H9 (cell line): ENCODE measurements around the gene DYRK2. TPM values are rescaled to one million over a fixed set of nuclear protein-coding genes. Genes with fewer than 3 reads are reported as not detected.
"Not testable (repeated sequence)": the region's sequence is repeated elsewhere in the genome, so short reads cannot be mapped to it uniquely, and the experiment has no call there.

ENCODE experiments used
- DNase-seq: peaks from one replicate; pipeline ENCODE4 v3.0.0-alpha.2; 2017
- H2AFZ ChIP-seq: one replicate; pipeline ENCODE4 v1.6.1; 2013; ENCODE audit warnings: mild to moderate bottlenecking, low read length, control low read depth, moderate library complexity
- H2AK5ac ChIP-seq: 2 replicates; pipeline ENCODE4 v1.6.1; 2013; ENCODE audit warnings: low read length, control low read depth, mixed read lengths; ENCODE audit not compliant: insufficient read length
- H2BK120ac ChIP-seq: one replicate; pipeline ENCODE4 v1.6.1; 2013; ENCODE audit warnings: low read depth, mild to moderate bottlenecking, low read length, control low read depth, inconsistent platforms; ENCODE audit not compliant: poor library complexity, severe bottlenecking
- H2BK12ac ChIP-seq: 2 replicates; pipeline ENCODE4 v1.6.1; 2013; ENCODE audit warnings: low read length, control low read depth, mixed read lengths, low read depth; ENCODE audit not compliant: insufficient read length
- H2BK15ac ChIP-seq: 2 replicates; pipeline ENCODE4 v1.6.1; 2013; ENCODE audit warnings: low read depth, low read length, control low read depth
- H2BK20ac ChIP-seq: one replicate; pipeline ENCODE4 v1.6.1; 2013; ENCODE audit warnings: low read depth, mild to moderate bottlenecking, low read length, control low read depth, inconsistent platforms; ENCODE audit not compliant: poor library complexity, severe bottlenecking
- H2BK5ac ChIP-seq: 2 replicates; pipeline ENCODE4 v1.6.1; 2013; ENCODE audit warnings: low read length, control low read depth, mixed read lengths; ENCODE audit not compliant: insufficient read length
- H3K14ac ChIP-seq: 2 replicates; pipeline ENCODE4 v1.6.1; 2013; ENCODE audit warnings: low read length, control low read depth; ENCODE audit not compliant: insufficient read depth
- H3K18ac ChIP-seq: 2 replicates; pipeline ENCODE4 v1.6.1; 2013; ENCODE audit warnings: low read depth, mild to moderate bottlenecking, mixed read lengths, low read length, control low read depth; ENCODE audit not compliant: insufficient read length
- H3K23ac ChIP-seq: 2 replicates; pipeline ENCODE4 v1.6.1; 2013; ENCODE audit warnings: low read length, control low read depth, mixed read lengths, low read depth; ENCODE audit not compliant: insufficient read length
- H3K23me2 ChIP-seq: 2 replicates; pipeline ENCODE4 v1.6.1; 2013; ENCODE audit warnings: low read depth, mild to moderate bottlenecking, mixed read lengths, low read length, control low read depth; ENCODE audit not compliant: insufficient read length, poor library complexity, severe bottlenecking
- H3K27ac ChIP-seq: 2 replicates; pipeline ENCODE4 v1.5.1; 2013; ENCODE audit warnings: low read length, control low read depth, mixed read lengths, low read depth; ENCODE audit not compliant: insufficient read length
- H3K27me3 ChIP-seq: 2 replicates; pipeline ENCODE4 v1.6.1; 2013; ENCODE audit warnings: low read length, control low read depth, inconsistent platforms; ENCODE audit not compliant: insufficient read depth
- H3K4ac ChIP-seq: 2 replicates; pipeline ENCODE4 v1.6.1; 2013; ENCODE audit warnings: low read depth, mild to moderate bottlenecking, control low read depth, inconsistent platforms, low read length, moderate library complexity
- H3K4me1 ChIP-seq: 2 replicates; pipeline ENCODE4 v1.6.1; 2013; ENCODE audit warnings: low read length, control low read depth, inconsistent platforms; ENCODE audit not compliant: insufficient read depth
- H3K4me2 ChIP-seq: 2 replicates; pipeline ENCODE4 v1.6.1; 2013; ENCODE audit warnings: low read length, control low read depth, mixed read lengths; ENCODE audit not compliant: insufficient read length, insufficient read depth
- H3K56ac ChIP-seq: 2 replicates; pipeline ENCODE4 v1.6.1; 2013; ENCODE audit warnings: low read depth, mild to moderate bottlenecking, mixed read lengths, low read length, control low read depth; ENCODE audit not compliant: insufficient read length
- H3K79me1 ChIP-seq: 2 replicates; pipeline ENCODE4 v1.6.1; 2013; ENCODE audit warnings: low read depth, mild to moderate bottlenecking, moderate library complexity, low read length, control low read depth, inconsistent platforms; ENCODE audit not compliant: insufficient read depth, poor library complexity, severe bottlenecking
- H3K79me2 ChIP-seq: 2 replicates; pipeline ENCODE4 v1.6.1; 2013; ENCODE audit warnings: low read length, control low read depth, inconsistent platforms; ENCODE audit not compliant: insufficient read depth
- H3K9ac ChIP-seq: 2 replicates; pipeline ENCODE4 v1.6.1; 2013; ENCODE audit warnings: low read length, control low read depth, mixed read lengths; ENCODE audit not compliant: insufficient read length; ENCODE audit errors: extremely low read depth
- H3K9me3 ChIP-seq: one replicate; pipeline ENCODE4 v1.6.1; 2013; ENCODE audit warnings: low read depth, low read length, inconsistent platforms; ENCODE audit not compliant: control insufficient read depth
- H3T11ph ChIP-seq: one replicate; pipeline ENCODE4 v1.6.1; 2013; ENCODE audit warnings: mild to moderate bottlenecking, low read length, control low read depth, inconsistent platforms
- H4K20me1 ChIP-seq: one replicate; pipeline ENCODE4 v1.6.1; 2013; ENCODE audit not compliant: control insufficient read depth, insufficient read length, insufficient read depth
- H4K5ac ChIP-seq: 2 replicates; pipeline ENCODE4 v1.6.1; 2013; ENCODE audit warnings: low read depth, mild to moderate bottlenecking, mixed read lengths, low read length, control low read depth; ENCODE audit not compliant: insufficient read length
- H4K8ac ChIP-seq: replicated peaks from 2 replicates; pipeline ENCODE4 v1.6.1; 2013; ENCODE audit warnings: low read length, control low read depth, mixed read lengths, low read depth; ENCODE audit not compliant: insufficient read length
- H4K91ac ChIP-seq: 2 replicates; pipeline ENCODE4 v1.6.1; 2013; ENCODE audit warnings: low read depth, mild to moderate bottlenecking, moderate library complexity, mixed read lengths, low read length, control low read depth; ENCODE audit not compliant: insufficient read length
- H3K27ac Mint-ChIP-seq, 3 experiments: 2 replicates in 2 of 3; 3 replicates in 1 of 3; pipeline ENCODE4 v1.8.0; 2020 to 2021; ENCODE audit warnings: mixed read lengths in 3 of 3, mild to moderate bottlenecking in 1 of 3, moderate library complexity in 1 of 3
- H3K27me3 Mint-ChIP-seq: 2 replicates; pipeline ENCODE4 v1.8.0; 2021; ENCODE audit warnings: low read depth, mild to moderate bottlenecking, moderate library complexity, mixed read lengths
- H3K36me3 Mint-ChIP-seq, 3 experiments: 2 replicates in 2 of 3; 3 replicates in 1 of 3; pipeline ENCODE4 v1.8.0; 2020 to 2021; ENCODE audit warnings: low read depth in 3 of 3, mixed read lengths in 3 of 3; ENCODE audit not compliant: insufficient read depth in 1 of 3
- H3K4me1 Mint-ChIP-seq, 2 experiments: 2 replicates each; pipeline ENCODE4 v1.8.0; 2020; ENCODE audit warnings: mixed read lengths in 2 of 2
- H3K4me3 Mint-ChIP-seq, 2 experiments: 2 replicates in 1 of 2; 3 replicates in 1 of 2; pipeline ENCODE4 v1.8.0; 2020 to 2021; ENCODE audit warnings: mild to moderate bottlenecking in 2 of 2, mixed read lengths in 2 of 2, moderate library complexity in 1 of 2
- H3K9me3 Mint-ChIP-seq, 2 experiments: 2 replicates in 1 of 2; 3 replicates in 1 of 2; pipeline ENCODE4 v1.8.0; 2020; ENCODE audit warnings: mild to moderate bottlenecking in 2 of 2, mixed read lengths in 2 of 2, moderate library complexity in 1 of 2
- CTCF ChIP-seq: fragments of 200-600 bp; sonication (generic); conservative IDR thresholded peaks from 3 replicates; pipeline ENCODE4 v1.8.0; 2021; ENCODE audit warnings: antibody characterized with exemption, mild to moderate bottlenecking
- WGBS: extraction: QIAGEN DNeasy Blood & Tissue Kit; methylation state at CpG from one replicate; pipeline ENCODE4 v1.1.7; 2013; ENCODE audit warnings: missing lambda C conversion rate, low lambda C conversion rate, mixed read lengths; ENCODE audit not compliant: insufficient read length; ENCODE audit errors: extremely low coverage; 5-methylcytosine and 5-hydroxymethylcytosine counted together
- total RNA-seq: library from RNA; stranded (reverse); gene quantifications from 2 replicates; pipeline ENCODE4 v1.2.1, GENCODE V29; 2021

DYRK2 gene
- total RNA-seq, 1 experiment from 2014 or later, result 40.6 TPM

DNA sequence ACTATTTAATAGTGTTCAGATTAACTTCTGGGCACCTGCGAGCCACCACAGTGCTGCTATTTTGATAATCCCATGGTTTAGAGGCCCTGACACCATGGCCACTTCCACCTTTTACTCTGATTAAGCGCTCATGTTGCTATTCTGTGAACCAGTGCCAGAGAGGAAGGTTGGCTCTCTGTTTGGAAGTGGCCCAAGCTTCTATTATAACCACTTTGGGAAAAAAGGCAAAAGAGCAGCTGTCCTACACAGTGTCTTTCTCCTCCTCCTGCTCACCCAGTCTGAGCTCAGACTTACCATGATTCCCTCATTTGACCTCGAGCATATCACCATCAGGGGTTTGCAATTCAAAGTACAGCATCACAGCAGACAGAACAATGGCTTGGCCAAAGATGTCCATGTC lies 23.3 kb downstream of the DYRK2 start:
- WGBS, result no CpG with 5 or more reads among the region's 3 CpGs
- H2BK5ac ChIP-seq, result no peak overlapping the region
- H4K5ac ChIP-seq, result no peak overlapping the region
- no peak overlapping the region for H2BK12ac ChIP-seq
- H2AFZ ChIP-seq, result no peak overlapping the region
- no peak overlapping the region for H3K23ac ChIP-seq
- Mint-ChIP-seq H3K9me3 (peaks cover 25 to 31% of the 10 kb centered on the region in 2 experiments), H3K4me1 (no peaks in the 10 kb centered on the region), H3K27me3 (no peaks in the 10 kb centered on the region), H3K27ac (no peak overlapping the region), H3K4me3 (no peak overlapping the region), H3K36me3 (peaks cover 32 to 41% (median 33%) of the 10 kb centered on the region in 3 experiments)
- no peaks in the 10 kb centered on the region for H3K23me2 ChIP-seq
- no peak for DNase-seq
- no peak for TF ChIP-seq CTCF
- no peak overlapping the region for H3K9ac ChIP-seq
- H3K4me1 ChIP-seq, result no peaks in the 10 kb centered on the region
- no peak overlapping the region for H4K91ac ChIP-seq
- no peaks in the 10 kb centered on the region for H3K9me3 ChIP-seq
- no peak overlapping the region for H3K4me2 ChIP-seq
- H3K4ac ChIP-seq, result no peak overlapping the region
- no peaks in the 10 kb centered on the region for H3K79me2 ChIP-seq
- H3K27me3 ChIP-seq, result no peaks in the 10 kb centered on the region
- H2BK20ac ChIP-seq, result no peak overlapping the region
- no peak overlapping the region for H3T11ph ChIP-seq
- no peak overlapping the region for H2BK15ac ChIP-seq
- no peak overlapping the region for H2BK120ac ChIP-seq
- no peaks in the 10 kb centered on the region for H4K20me1 ChIP-seq
- H3K56ac ChIP-seq, result no peak overlapping the region
- H3K27ac ChIP-seq, result no peak overlapping the region
- H3K18ac ChIP-seq, result no peak overlapping the region
- H3K79me1 ChIP-seq, result no peaks in the 10 kb centered on the region
- no peak overlapping the region for H2AK5ac ChIP-seq
- H4K8ac ChIP-seq, result no peak overlapping the region
- H3K14ac ChIP-seq, result no peak overlapping the region

GRCh38 chr12:67672507-67672906 lies 24.0 kb downstream of the DYRK2 start:
- H2BK5ac ChIP-seq, H2BK20ac ChIP-seq, DNase-seq, H3K4me2 ChIP-seq, H3K9me3 ChIP-seq, H2BK12ac ChIP-seq, H2BK15ac ChIP-seq, H2AFZ ChIP-seq, H4K5ac ChIP-seq, H3K79me2 ChIP-seq, H2BK120ac ChIP-seq, H3K27me3 ChIP-seq, H3K56ac ChIP-seq, H3K4ac ChIP-seq, H3K14ac ChIP-seq, H3K9ac ChIP-seq, H3T11ph ChIP-seq, H4K8ac ChIP-seq, H3K23ac ChIP-seq, H3K27ac ChIP-seq, H3K27ac Mint-ChIP-seq, H3K18ac ChIP-seq, H2AK5ac ChIP-seq, H3K79me1 ChIP-seq, H4K20me1 ChIP-seq, H3K27me3 Mint-ChIP-seq, H3K4me3 Mint-ChIP-seq, H3K4me1 Mint-ChIP-seq, H3K23me2 ChIP-seq, H3K4me1 ChIP-seq, H4K91ac ChIP-seq: not testable (repeated sequence)
- whole genome bisulfite sequencing, result no CpG with 5 or more reads among the region's 2 CpGs
- H3K36me3 Mint-ChIP-seq, result peaks cover 32 to 40% (median 33%) of the 10 kb centered on the region in 3 experiments
- H3K9me3 Mint-ChIP-seq, result peaks cover 25 to 31% of the 10 kb centered on the region in 2 experiments
